MM.1S (cell line): ENCODE results near the gene FGFBP1.

ENCODE experiments used
- DNase-seq: peaks from one replicate; pipeline ENCODE4 v3.0.0-alpha.2; 2015
- H2AFZ ChIP-seq: fragments of 300-600 bp; sonication (generic); 2 replicates; pipeline ENCODE4 v1.6.0; 2016; ENCODE audit warnings: antibody characterized with exemption, low read length
- H3F3A ChIP-seq: fragments of 300-600 bp; sonication (generic); 2 replicates; pipeline ENCODE4 v1.6.1; 2016; ENCODE audit warnings: mild to moderate bottlenecking, antibody characterized with exemption, low read length, moderate library complexity, mixed read lengths; ENCODE audit not compliant: insufficient read depth
- H3K27ac ChIP-seq: fragments of 300-600 bp; sonication (generic); 2 replicates; pipeline ENCODE4 v1.5.1; 2016; ENCODE audit warnings: mild to moderate bottlenecking, low read length
- H3K27me3 ChIP-seq: fragments of 300-600 bp; sonication (generic); replicated peaks from 2 replicates; pipeline ENCODE4 v1.6.0; 2016; ENCODE audit warnings: low read length; ENCODE audit not compliant: insufficient read depth
- H3K36me3 ChIP-seq: fragments of 300-600 bp; sonication (generic); replicated peaks from 2 replicates; pipeline ENCODE4 v1.6.1; 2016; ENCODE audit warnings: mild to moderate bottlenecking, low read length, mixed read lengths; ENCODE audit not compliant: insufficient read depth
- H3K4me1 ChIP-seq: fragments of 300-600 bp; sonication (generic); 2 replicates; pipeline ENCODE4 v1.6.1; 2016; ENCODE audit warnings: low read length, mixed read lengths
- H3K4me2 ChIP-seq: fragments of 300-600 bp; sonication (generic); 2 replicates; pipeline ENCODE4 v1.6.0; 2016; ENCODE audit warnings: low read depth, low read length
- H3K4me3 ChIP-seq: fragments of 300-600 bp; sonication (generic); 2 replicates; pipeline ENCODE4 v1.5.1; 2016; ENCODE audit warnings: low read length, mixed read lengths
- H3K79me2 ChIP-seq: fragments of 300-600 bp; sonication (generic); 2 replicates; pipeline ENCODE4 v1.6.1; 2016; ENCODE audit warnings: mixed run types, low read length, mixed read lengths
- H3K9ac ChIP-seq: fragments of 300-600 bp; sonication (generic); 2 replicates; pipeline ENCODE4 v1.6.1; 2016; ENCODE audit warnings: low read length, mixed read lengths
- H3K9me2 ChIP-seq: fragments of 300-600 bp; sonication (generic); replicated peaks from 2 replicates; pipeline ENCODE4 v1.6.1; 2016; ENCODE audit warnings: mild to moderate bottlenecking, low read length, mixed read lengths; ENCODE audit not compliant: insufficient read depth
- H3K9me3 ChIP-seq: fragments of 300-600 bp; sonication (generic); replicated peaks from 2 replicates; pipeline ENCODE4 v1.6.1; 2016; ENCODE audit warnings: mild to moderate bottlenecking, low read length, mixed read lengths; ENCODE audit not compliant: insufficient read depth
- H4K20me1 ChIP-seq: fragments of 300-600 bp; sonication (generic); 2 replicates; pipeline ENCODE4 v1.6.1; 2016; ENCODE audit warnings: mild to moderate bottlenecking, low read length, moderate library complexity, mixed read lengths; ENCODE audit not compliant: insufficient read depth
- EZH2 ChIP-seq: fragments of 300-600 bp; sonication (generic); optimal IDR thresholded peaks from 2 replicates; pipeline ENCODE3; 2017; ENCODE audit warnings: low read depth, mild to moderate bottlenecking, antibody characterized with exemption, low read length, mixed read lengths
- EZH2phosphoT487 ChIP-seq: fragments of 300-600 bp; sonication (generic); IDR thresholded peaks from 2 replicates; pipeline ENCODE4 v1.6.1; 2018; ENCODE audit warnings: antibody characterized with exemption, low read length
- TF ChIP-seq, protein P1 (sequence below): fragments of 300-600 bp; sonication (generic); IDR thresholded peaks from 2 replicates; pipeline ENCODE4 v1.5.1; 2016; ENCODE audit warnings: antibody characterized with exemption, low read length, mixed read lengths

Gene FGFBP1

DNA sequence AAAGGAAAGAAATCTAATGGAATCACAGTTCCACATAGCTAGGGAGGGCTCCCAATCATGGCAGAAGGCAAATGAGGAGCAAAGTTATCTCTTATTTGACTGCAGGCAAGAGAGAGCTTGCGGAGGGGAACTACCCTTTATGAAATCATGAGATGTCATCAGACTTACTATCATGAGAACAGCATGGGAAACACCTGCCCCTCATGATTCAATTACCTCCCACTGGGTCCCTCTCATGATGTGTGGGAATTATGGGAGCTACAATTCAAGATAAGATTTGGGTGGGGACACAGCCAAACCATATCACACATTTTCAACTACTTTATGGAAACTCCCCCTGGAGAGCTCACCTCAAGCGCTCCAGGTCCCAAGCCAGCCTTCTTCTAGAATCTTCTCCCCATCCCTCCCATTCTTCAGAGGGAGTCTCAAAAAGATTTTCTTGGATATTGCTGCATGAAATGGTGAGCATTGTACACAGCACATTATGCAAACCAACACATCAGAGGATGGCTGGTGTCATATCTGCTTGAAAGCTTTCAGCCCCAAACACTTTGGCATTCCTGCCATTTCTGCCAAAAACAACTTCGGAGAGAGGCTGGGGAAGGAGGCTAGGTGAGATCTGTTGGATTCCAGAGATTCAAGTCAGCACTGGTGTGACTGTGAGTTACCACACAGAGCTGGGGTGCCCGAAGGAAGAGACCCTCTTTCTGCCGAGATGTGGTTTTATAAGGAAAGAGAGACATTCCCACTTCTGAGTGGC, 6.9 kb downstream of the FGFBP1 start:
- H3K4me2 ChIP-seq, result no peak overlapping the region
- no peaks in the 10 kb centered on the region for H3F3A ChIP-seq
- no peak for DNase-seq
- H3K9me2 ChIP-seq, result no peaks in the 10 kb centered on the region
- H3K36me3 ChIP-seq, result no peaks in the 10 kb centered on the region
- no peaks in the 10 kb centered on the region for H3K9me3 ChIP-seq
- no peaks in the 10 kb centered on the region for H3K27me3 ChIP-seq
- no peak overlapping the region for H3K27ac ChIP-seq
- H4K20me1 ChIP-seq, result no peaks in the 10 kb centered on the region
- H3K9ac ChIP-seq, result no peak overlapping the region
- no peak for TF ChIP-seq EZH2phosphoT487
- TF ChIP-seq, protein P1, sequence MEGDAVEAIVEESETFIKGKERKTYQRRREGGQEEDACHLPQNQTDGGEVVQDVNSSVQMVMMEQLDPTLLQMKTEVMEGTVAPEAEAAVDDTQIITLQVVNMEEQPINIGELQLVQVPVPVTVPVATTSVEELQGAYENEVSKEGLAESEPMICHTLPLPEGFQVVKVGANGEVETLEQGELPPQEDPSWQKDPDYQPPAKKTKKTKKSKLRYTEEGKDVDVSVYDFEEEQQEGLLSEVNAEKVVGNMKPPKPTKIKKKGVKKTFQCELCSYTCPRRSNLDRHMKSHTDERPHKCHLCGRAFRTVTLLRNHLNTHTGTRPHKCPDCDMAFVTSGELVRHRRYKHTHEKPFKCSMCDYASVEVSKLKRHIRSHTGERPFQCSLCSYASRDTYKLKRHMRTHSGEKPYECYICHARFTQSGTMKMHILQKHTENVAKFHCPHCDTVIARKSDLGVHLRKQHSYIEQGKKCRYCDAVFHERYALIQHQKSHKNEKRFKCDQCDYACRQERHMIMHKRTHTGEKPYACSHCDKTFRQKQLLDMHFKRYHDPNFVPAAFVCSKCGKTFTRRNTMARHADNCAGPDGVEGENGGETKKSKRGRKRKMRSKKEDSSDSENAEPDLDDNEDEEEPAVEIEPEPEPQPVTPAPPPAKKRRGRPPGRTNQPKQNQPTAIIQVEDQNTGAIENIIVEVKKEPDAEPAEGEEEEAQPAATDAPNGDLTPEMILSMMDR, result no peak
- no peaks in the 10 kb centered on the region for H3K79me2 ChIP-seq
- no peak overlapping the region for H3K4me3 ChIP-seq
- no peak overlapping the region for H2AFZ ChIP-seq
- H3K4me1 ChIP-seq, result no peaks in the 10 kb centered on the region

DNA sequence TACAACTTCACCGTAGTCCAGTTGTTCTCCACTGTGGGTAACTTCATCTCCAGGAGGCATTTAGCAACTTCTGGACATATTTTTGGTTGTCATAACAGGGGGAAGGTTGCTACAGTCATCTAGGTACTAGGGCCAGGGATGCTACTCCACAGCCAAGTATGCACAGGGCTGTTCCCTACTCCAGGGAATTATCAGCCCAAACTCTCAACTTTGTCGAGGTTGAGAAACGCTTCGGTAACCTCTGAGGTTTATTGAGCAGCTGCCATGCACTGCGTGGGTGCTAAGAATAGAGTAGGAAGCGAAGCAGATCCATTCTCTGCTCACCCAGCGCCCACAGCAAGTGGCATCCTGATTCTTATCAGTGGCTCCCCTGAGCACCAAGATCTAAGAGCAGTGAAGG, 8.2 kb downstream of the FGFBP1 start:
- no peak for DNase-seq
- H3K9me2 ChIP-seq, result no peaks in the 10 kb centered on the region
- H3K9ac ChIP-seq, result no peak overlapping the region
- H3F3A ChIP-seq, result no peaks in the 10 kb centered on the region
- H3K27ac ChIP-seq, result no peak overlapping the region
- no peak overlapping the region for H2AFZ ChIP-seq
- H3K4me2 ChIP-seq, result no peak overlapping the region
- H4K20me1 ChIP-seq, result no peaks in the 10 kb centered on the region
- no peaks in the 10 kb centered on the region for H3K27me3 ChIP-seq
- no peaks in the 10 kb centered on the region for H3K4me1 ChIP-seq
- H3K36me3 ChIP-seq, result no peaks in the 10 kb centered on the region
- H3K79me2 ChIP-seq, result no peaks in the 10 kb centered on the region
- TF ChIP-seq EZH2 (no peak), EZH2phosphoT487 (no peak)
- TF ChIP-seq, protein P1, result no peak
- H3K9me3 ChIP-seq, result no peaks in the 10 kb centered on the region
- H3K4me3 ChIP-seq, result no peak overlapping the region

DNA sequence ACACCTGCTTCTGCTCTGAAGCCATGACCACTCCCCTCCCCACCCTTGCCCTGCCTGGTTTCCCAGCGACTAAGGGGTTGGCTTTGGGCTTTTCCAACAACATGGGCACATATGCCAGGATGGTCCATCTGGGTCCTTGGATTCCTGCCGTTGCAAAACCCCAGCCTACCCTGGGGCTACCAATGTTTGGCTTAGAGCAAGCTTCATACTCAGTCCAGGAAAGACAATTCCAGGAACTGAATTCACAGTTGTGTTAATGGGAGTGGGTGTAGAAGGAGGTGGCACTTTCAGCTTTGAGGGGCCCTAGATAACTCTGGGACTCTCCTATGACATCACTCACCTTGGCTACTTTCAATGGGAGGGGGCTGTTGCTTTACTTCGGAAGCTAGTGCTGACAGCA, 9.0 kb downstream of the FGFBP1 start:
- H3K36me3 ChIP-seq, result no peaks in the 10 kb centered on the region
- no peaks in the 10 kb centered on the region for H3F3A ChIP-seq
- no peaks in the 10 kb centered on the region for H3K27me3 ChIP-seq
- H4K20me1 ChIP-seq, result no peaks in the 10 kb centered on the region
- TF ChIP-seq EZH2phosphoT487 (no peak), EZH2 (no peak)
- TF ChIP-seq, protein P1, result no peak
- H3K79me2 ChIP-seq, result no peaks in the 10 kb centered on the region
- no peak overlapping the region for H3K4me2 ChIP-seq
- no peaks in the 10 kb centered on the region for H3K9me3 ChIP-seq
- no peak overlapping the region for H3K27ac ChIP-seq
- H2AFZ ChIP-seq, result no peak overlapping the region
- H3K4me1 ChIP-seq, result no peaks in the 10 kb centered on the region
- no peak for DNase-seq
- H3K9me2 ChIP-seq, result no peaks in the 10 kb centered on the region
- H3K4me3 ChIP-seq, result no peak overlapping the region
- H3K9ac ChIP-seq, result no peak overlapping the region
